ENCODE results near the gene CTNND2. TPM values are rescaled to one million over a fixed set of nuclear protein-coding genes. Genes with fewer than 3 reads are reported as not detected.

The CTNND2 gene
- total RNA-seq, 1 experiment from 2014 or later, result not detected

DNA sequence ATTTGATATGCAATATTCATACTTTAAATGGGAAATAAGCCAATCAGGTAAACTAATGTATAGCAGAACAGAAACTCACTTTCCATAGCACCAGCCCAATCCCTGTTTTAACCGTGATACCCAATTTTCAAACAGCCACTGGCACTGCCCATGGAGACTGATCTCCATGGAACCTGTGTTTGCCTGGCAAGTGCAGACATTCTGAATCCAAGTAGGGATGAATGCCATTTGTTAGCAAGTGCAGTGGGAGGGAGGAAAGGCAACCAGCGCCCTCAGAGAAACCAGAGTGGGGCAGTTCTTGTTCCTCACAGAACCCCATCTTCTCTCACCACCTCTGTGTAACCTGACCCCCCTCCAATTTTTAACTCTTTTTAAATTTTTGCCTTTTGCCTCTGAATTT lies 229.1 kb downstream of the CTNND2 start:
- POLR2A ChIA-PET, result no interaction called here
- Mint-ChIP-seq H3K36me3 (ENCODE audit: insufficient read depth, unreplicated experiment) (no peaks in the 10 kb centered on the region), H3K27ac (ENCODE audit: low read depth, unreplicated experiment) (no peak overlapping the region), H3K27me3 (ENCODE audit: insufficient read depth, unreplicated experiment) (no peaks in the 10 kb centered on the region), H3K4me3 (ENCODE audit: unreplicated experiment) (no peak overlapping the region), H3K9me3 (ENCODE audit: unreplicated experiment) (peaks cover 13% of the 10 kb centered on the region), H3K4me1 (ENCODE audit: insufficient read depth, unreplicated experiment) (no peaks in the 10 kb centered on the region)
- CTCF ChIA-PET, result no interaction called here
- DNase-seq (ENCODE audit: unreplicated experiment), result no peak
- TF ChIP-seq, protein P1, sequence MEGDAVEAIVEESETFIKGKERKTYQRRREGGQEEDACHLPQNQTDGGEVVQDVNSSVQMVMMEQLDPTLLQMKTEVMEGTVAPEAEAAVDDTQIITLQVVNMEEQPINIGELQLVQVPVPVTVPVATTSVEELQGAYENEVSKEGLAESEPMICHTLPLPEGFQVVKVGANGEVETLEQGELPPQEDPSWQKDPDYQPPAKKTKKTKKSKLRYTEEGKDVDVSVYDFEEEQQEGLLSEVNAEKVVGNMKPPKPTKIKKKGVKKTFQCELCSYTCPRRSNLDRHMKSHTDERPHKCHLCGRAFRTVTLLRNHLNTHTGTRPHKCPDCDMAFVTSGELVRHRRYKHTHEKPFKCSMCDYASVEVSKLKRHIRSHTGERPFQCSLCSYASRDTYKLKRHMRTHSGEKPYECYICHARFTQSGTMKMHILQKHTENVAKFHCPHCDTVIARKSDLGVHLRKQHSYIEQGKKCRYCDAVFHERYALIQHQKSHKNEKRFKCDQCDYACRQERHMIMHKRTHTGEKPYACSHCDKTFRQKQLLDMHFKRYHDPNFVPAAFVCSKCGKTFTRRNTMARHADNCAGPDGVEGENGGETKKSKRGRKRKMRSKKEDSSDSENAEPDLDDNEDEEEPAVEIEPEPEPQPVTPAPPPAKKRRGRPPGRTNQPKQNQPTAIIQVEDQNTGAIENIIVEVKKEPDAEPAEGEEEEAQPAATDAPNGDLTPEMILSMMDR (IDR thresholded peaks at IDR 0.05; ENCODE audit: unreplicated experiment), result no peak
- intact Hi-C loops (cut with micrococcal nuclease), result no loop called here
- BruUV-seq (replicated peaks), result no TSS peak

DNA sequence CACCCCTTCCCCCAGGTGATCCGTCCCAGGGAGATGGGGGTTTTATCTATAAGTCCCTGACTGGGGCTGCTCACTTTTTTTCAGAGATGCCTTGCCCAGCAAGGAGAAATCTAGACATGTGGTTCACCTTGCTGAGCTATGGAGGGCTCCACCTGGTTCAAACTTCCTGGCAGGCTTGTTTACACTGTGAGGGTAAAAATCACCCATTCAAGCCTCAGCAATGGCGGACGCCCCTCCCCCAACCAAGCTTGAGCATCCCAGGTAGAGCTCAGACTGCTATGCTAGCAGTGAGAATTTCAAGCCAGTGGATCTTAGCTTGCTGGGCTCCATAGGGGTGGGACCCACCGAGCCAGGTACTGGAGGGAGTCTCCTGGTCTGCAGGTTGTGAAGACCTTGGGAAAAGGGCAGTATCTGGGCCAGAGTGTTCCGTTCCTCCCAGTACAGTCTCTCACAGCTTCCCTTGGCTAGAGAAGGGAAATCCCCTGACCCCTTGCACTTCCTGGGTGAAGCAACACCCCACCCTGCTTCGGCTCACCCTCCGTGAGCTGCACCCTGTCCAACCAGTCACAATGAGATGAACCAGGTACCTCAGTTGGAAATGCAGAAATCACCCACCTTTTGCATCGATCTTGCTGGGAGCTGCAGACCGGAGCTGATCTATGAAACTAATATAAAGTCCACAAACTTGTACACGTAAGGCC lies 231.7 kb downstream of the CTNND2 start:
- no peak for DNase-seq (ENCODE audit: unreplicated experiment)
- ChIA-PET CTCF (interaction anchor here (0.6 to 1.4 kb wide), 3 partner anchors 48 to 949 kb away, joined by 3 to 6 read pairs (median 3); no protein-coding TSS in a partner anchor), POLR2A (interaction anchor here (0.8 kb wide), 1 partner anchor 16 kb away, joined by 3 read pairs; no protein-coding TSS in a partner anchor)
- no TSS peak for BruUV-seq (replicated peaks)
- H3K27ac Mint-ChIP-seq (ENCODE audit: low read depth, unreplicated experiment), result no peak overlapping the region
- H3K27me3 Mint-ChIP-seq (ENCODE audit: insufficient read depth, unreplicated experiment), result no peaks in the 10 kb centered on the region
- peaks cover 14% of the 10 kb centered on the region for H3K9me3 Mint-ChIP-seq (ENCODE audit: unreplicated experiment)
- TF ChIP-seq, protein P1 (IDR thresholded peaks at IDR 0.05; ENCODE audit: unreplicated experiment), result no peak
- no peaks in the 10 kb centered on the region for H3K36me3 Mint-ChIP-seq (ENCODE audit: insufficient read depth, unreplicated experiment)
- H3K4me1 Mint-ChIP-seq (ENCODE audit: insufficient read depth, unreplicated experiment), result no peaks in the 10 kb centered on the region
- H3K4me3 Mint-ChIP-seq (ENCODE audit: unreplicated experiment), result no peak overlapping the region
- intact Hi-C loops (cut with micrococcal nuclease), result no loop called here

DNA sequence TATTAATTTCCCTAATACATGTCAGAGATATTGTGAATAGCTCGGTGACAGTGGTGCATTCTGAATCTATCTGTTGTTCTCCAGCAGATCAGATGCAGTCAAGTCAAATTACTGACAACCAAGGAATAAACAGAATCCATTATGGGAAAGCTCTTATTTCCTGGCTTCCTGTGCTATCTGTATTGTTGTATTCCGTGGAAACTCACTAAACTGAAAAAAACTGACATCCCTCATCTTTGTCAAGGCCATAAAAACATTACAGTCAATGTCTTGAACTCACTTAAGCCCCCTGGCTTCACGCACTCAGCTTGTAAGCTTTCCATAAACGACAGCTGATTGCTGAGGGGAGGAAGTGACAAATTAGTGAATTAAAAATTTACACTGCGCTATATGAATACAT lies 245.9 kb downstream of the CTNND2 start:
- Mint-ChIP-seq H3K36me3 (ENCODE audit: insufficient read depth, unreplicated experiment) (no peaks in the 10 kb centered on the region), H3K27ac (ENCODE audit: low read depth, unreplicated experiment) (no peak overlapping the region), H3K4me1 (ENCODE audit: insufficient read depth, unreplicated experiment) (no peaks in the 10 kb centered on the region), H3K4me3 (ENCODE audit: unreplicated experiment) (no peak overlapping the region), H3K9me3 (ENCODE audit: unreplicated experiment) (peaks cover 8% of the 10 kb centered on the region), H3K27me3 (ENCODE audit: insufficient read depth, unreplicated experiment) (peaks cover 23% of the 10 kb centered on the region)
- TF ChIP-seq, protein P1 (IDR thresholded peaks at IDR 0.05; ENCODE audit: unreplicated experiment), result no peak
- DNase-seq (ENCODE audit: unreplicated experiment), result no peak
- intact Hi-C loops (cut with micrococcal nuclease), result no loop called here
- BruUV-seq (replicated peaks), result no TSS peak
- POLR2A ChIA-PET, result interaction anchor here (0.5 kb wide), 1 partner anchor 28 kb away, joined by 3 read pairs; no protein-coding TSS in a partner anchor
- CTCF ChIA-PET, result interaction anchor here (0.6 to 1.0 kb wide), 2 partner anchors 62 to 733 kb away, joined by 3 read pairs; no protein-coding TSS in a partner anchor

DNA sequence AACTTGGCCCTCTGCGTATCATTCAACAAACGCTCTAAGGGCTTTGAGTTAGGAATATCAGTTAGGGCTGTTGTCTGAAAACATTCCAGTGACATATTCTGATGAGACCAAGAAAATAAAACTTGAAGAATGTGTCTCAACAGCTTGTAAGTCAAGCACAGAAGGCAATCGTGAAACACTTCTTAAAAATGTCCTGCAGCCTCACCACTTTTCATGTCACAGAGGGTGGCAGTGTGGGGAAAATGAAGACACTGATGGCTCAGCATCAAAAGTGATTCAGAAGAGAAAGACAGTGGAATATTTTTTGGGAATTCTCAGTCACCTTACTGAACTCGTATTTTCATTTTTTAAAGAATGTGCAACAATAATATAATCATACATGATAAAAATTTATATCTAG lies 247.3 kb downstream of the CTNND2 start:
- CTCF ChIA-PET, result interaction anchor here (0.7 kb wide), 1 partner anchor 84 kb away, joined by 3 read pairs; no protein-coding TSS in a partner anchor
- H3K4me1 Mint-ChIP-seq (ENCODE audit: insufficient read depth, unreplicated experiment), result no peaks in the 10 kb centered on the region
- TF ChIP-seq, protein P1 (IDR thresholded peaks at IDR 0.05; ENCODE audit: unreplicated experiment), result no peak
- POLR2A ChIA-PET, result interaction anchor here (0.6 kb wide), 1 partner anchor 16 kb away, joined by 3 read pairs; no protein-coding TSS in a partner anchor
- peaks cover 8% of the 10 kb centered on the region for H3K9me3 Mint-ChIP-seq (ENCODE audit: unreplicated experiment)
- no peak overlapping the region for H3K27ac Mint-ChIP-seq (ENCODE audit: low read depth, unreplicated experiment)
- DNase-seq (ENCODE audit: unreplicated experiment), result no peak
- intact Hi-C loops (cut with micrococcal nuclease), result no loop called here
- no peaks in the 10 kb centered on the region for H3K36me3 Mint-ChIP-seq (ENCODE audit: insufficient read depth, unreplicated experiment)
- no peak overlapping the region for H3K4me3 Mint-ChIP-seq (ENCODE audit: unreplicated experiment)
- BruUV-seq (replicated peaks), result no TSS peak
- H3K27me3 Mint-ChIP-seq (ENCODE audit: insufficient read depth, unreplicated experiment), result peaks cover 23% of the 10 kb centered on the region

Data from MCF 10A (cell line).